Keratinocyte (primary cell): ENCODE measurements around the gene FBLIM1. TPM values are rescaled to one million over a fixed set of nuclear protein-coding genes. Genes with fewer than 3 reads are reported as not detected.

Experiments used
- DNase-seq: peaks from one replicate; pipeline ENCODE4 v3.0.0-alpha.2; 2011; ENCODE audit warnings: low read depth, missing footprints, low spot score
- FAIRE-seq: peaks from 2 replicates; lab custom pipeline; 2011; peaks lifted over from hg19 to GRCh38; lab: Jason Lieb, UNC
- H2AFZ ChIP-seq: 2 replicates; pipeline ENCODE4 v1.6.0; 2012; ENCODE audit warnings: low read length, control low read depth, inconsistent platforms; ENCODE audit not compliant: control insufficient read depth
- H3K27ac ChIP-seq: 2 replicates; pipeline ENCODE4 v1.5.1; 2011; ENCODE audit warnings: low read length; ENCODE audit not compliant: control insufficient read depth, insufficient read depth
- H3K27me3 ChIP-seq: 3 replicates; pipeline ENCODE4 v1.6.0; 2011; ENCODE audit warnings: low read length; ENCODE audit not compliant: control insufficient read depth, insufficient read depth; ENCODE audit errors: extremely low read depth
- H3K36me3 ChIP-seq, 2 experiments: 2 replicates in 1 of 2; 3 replicates in 1 of 2; pipeline ENCODE4 v1.5.1; 2011; ENCODE audit warnings: low read length in 2 of 2, mild to moderate bottlenecking in 1 of 2; ENCODE audit not compliant: control insufficient read depth in 2 of 2, insufficient read depth in 2 of 2; ENCODE audit errors: extremely low read depth in 1 of 2
- H3K4me1 ChIP-seq: 3 replicates; pipeline ENCODE4 v1.5.1; 2011; ENCODE audit warnings: low read length; ENCODE audit not compliant: control insufficient read depth, insufficient read depth; ENCODE audit errors: extremely low read depth
- H3K4me2 ChIP-seq: 3 replicates; pipeline ENCODE4 v1.6.0; 2011; ENCODE audit warnings: low read depth, low read length; ENCODE audit not compliant: control insufficient read depth, insufficient read depth; ENCODE audit errors: extremely low read depth
- H3K4me3 ChIP-seq, 3 experiments: fragments of 200-600 bp in 1 of 3; sonication (generic) in 1 of 3; 2 replicates in 2 of 3; 3 replicates in 1 of 3; pipeline ENCODE4 v1.5.1; 2011 to 2016; ENCODE audit warnings: low read length in 3 of 3, mild to moderate bottlenecking in 3 of 3, control low read depth in 2 of 3, inconsistent platforms in 1 of 3, low read depth in 1 of 3, mixed read lengths in 1 of 3, mixed run types in 1 of 3, moderate library complexity in 1 of 3; ENCODE audit not compliant: control insufficient read depth in 2 of 3, insufficient read depth in 2 of 3; ENCODE audit errors: extremely low read depth in 1 of 3
- H3K79me2 ChIP-seq: 2 replicates; pipeline ENCODE4 v1.6.0; 2012; ENCODE audit warnings: low read length; ENCODE audit not compliant: control insufficient read depth, insufficient read depth
- H3K9ac ChIP-seq: 3 replicates; pipeline ENCODE4 v1.6.0; 2011; ENCODE audit warnings: low read length; ENCODE audit not compliant: control insufficient read depth, insufficient read depth; ENCODE audit errors: extremely low read depth
- H3K9me1 ChIP-seq: 3 replicates; pipeline ENCODE4 v1.6.0; 2011; ENCODE audit warnings: low read length; ENCODE audit not compliant: control insufficient read depth, insufficient read depth; ENCODE audit errors: extremely low read depth
- H3K9me3 ChIP-seq: 2 replicates; pipeline ENCODE4 v1.5.1; 2012; ENCODE audit warnings: low read depth, low read length; ENCODE audit not compliant: control insufficient read depth
- H4K20me1 ChIP-seq: 3 replicates; pipeline ENCODE4 v1.6.0; 2011; ENCODE audit warnings: low read length; ENCODE audit not compliant: control insufficient read depth, insufficient read depth; ENCODE audit errors: extremely low read depth
- CTCF ChIP-seq, 3 experiments: IDR thresholded peaks in 1 of 3; conservative IDR thresholded peaks in 1 of 3; optimal IDR thresholded peaks in 1 of 3; 2 replicates in 2 of 3; 3 replicates in 1 of 3; pipeline versions ENCODE3 to v1.5.1; 2011; ENCODE audit warnings: low read length in 3 of 3, mild to moderate bottlenecking in 3 of 3, moderate library complexity in 2 of 3, control low read depth in 1 of 3, inconsistent platforms in 1 of 3; ENCODE audit not compliant: insufficient read depth in 2 of 3; ENCODE audit errors: extremely low read depth in 1 of 3
- EZH2 ChIP-seq: IDR thresholded peaks from one replicate; pipeline ENCODE4 v1.6.1; 2012; ENCODE audit warnings: inconsistent platforms, mild to moderate bottlenecking, low read length, moderate library complexity
- dilution Hi-C: fragments of 300-500 bp; cut with MboI; formaldehyde crosslinking; loops from one replicate; pipeline ENCODE4 v1.7.0; 2020; ENCODE audit warnings: low sequenced_read_pairs; ENCODE audit not compliant: extremely low pct_ligation_motif_present
- polyA plus RNA-seq, 5 experiments: library from polyadenylated mRNA; depleted of rRNA in 3 of 5; stranded (reverse) in 3 of 5; stranded (forward) in 1 of 5; unstranded in 1 of 5; fragments of >200 nt; gene quantifications; 1 replicate in 1 of 5; 2 replicates in 3 of 5; 3 replicates in 1 of 5; pipeline versions ENCODE4 v1.2.1 to v1.2.3, GENCODE V29; 2011 to 2012; ENCODE audit warnings: missing spikeins in 2 of 5, low read depth in 1 of 5, low replicate concordance in 1 of 5

The FBLIM1 gene
- polyA plus RNA-seq, 1 donor (not counting 4 experiments of a cell fraction or from before 2014, with no cell fraction given), result 144 TPM

GRCh38 chr1:15751717-15752116 lies 6.9 kb upstream of the FBLIM1 start:
- H3K4me1 ChIP-seq, result peaks cover 8% of the 10 kb centered on the region
- no peak overlapping the region for H2AFZ ChIP-seq
- H3K9me3 ChIP-seq, result no peaks in the 10 kb centered on the region
- no peak for DNase-seq
- no peaks in the 10 kb centered on the region for H3K27me3 ChIP-seq
- H3K36me3 ChIP-seq, result no peaks in the 10 kb centered on the region
- H3K9me1 ChIP-seq, result no peaks in the 10 kb centered on the region
- H3K9ac ChIP-seq, result no peak overlapping the region
- H3K27ac ChIP-seq, result no peak overlapping the region
- no peak overlapping the region for H3K4me2 ChIP-seq
- no peak for TF ChIP-seq CTCF (optimal IDR thresholded peaks at IDR 0.05 in 1 of 3, IDR thresholded peaks at IDR 0.05 in 1 of 3, conservative IDR thresholded peaks at IDR 0.05 in 1 of 3; ENCODE audit: extremely low read depth in 1 of 3, insufficient read depth in 2 of 3, low read length in 3 of 3)
- TF ChIP-seq EZH2, result no peak
- no peaks in the 10 kb centered on the region for H4K20me1 ChIP-seq
- H3K4me3 ChIP-seq, result no peak overlapping the region
- no peaks in the 10 kb centered on the region for H3K79me2 ChIP-seq
- dilution Hi-C loops, result no loop called here
- FAIRE-seq, result no peak

DNA sequence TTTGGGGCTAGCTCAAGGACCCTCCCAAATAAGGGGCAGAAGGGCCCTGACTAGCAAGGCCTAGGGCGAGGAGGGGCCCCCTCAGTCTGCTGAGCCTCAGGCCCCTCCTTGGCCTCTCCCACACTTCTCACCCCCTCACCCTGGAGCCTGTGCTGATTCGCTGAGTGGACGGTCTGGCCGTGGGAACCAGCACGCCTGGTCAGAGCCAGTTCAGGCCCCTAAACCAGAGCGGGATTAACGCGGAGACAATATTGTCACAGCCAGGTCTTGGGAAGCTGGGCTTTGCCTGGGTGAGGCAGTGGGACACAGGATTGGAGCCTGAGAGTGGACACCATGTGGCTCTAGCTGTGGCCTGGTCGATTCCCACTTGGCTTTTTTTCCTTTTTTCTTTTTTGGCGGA lies 4.8 kb upstream of the FBLIM1 start:
- Histone ChIP-seq H3K4me2 (no peak overlapping the region), H3K4me1 (peaks cover 16% of the 10 kb centered on the region), H2AFZ (no peak overlapping the region), H4K20me1 (no peaks in the 10 kb centered on the region), H3K9me1 (no peaks in the 10 kb centered on the region), H3K27me3 (no peaks in the 10 kb centered on the region), H3K79me2 (peaks cover under 1% of the 10 kb centered on the region), H3K4me3 (no peak overlapping the region), H3K9ac (no peak overlapping the region), H3K36me3 (no peaks in the 10 kb centered on the region), H3K9me3 (no peaks in the 10 kb centered on the region), H3K27ac (no peak overlapping the region)
- dilution Hi-C loops, result no loop called here
- FAIRE-seq, result no peak
- TF ChIP-seq EZH2 (no peak), CTCF (optimal IDR thresholded peaks at IDR 0.05 in 1 of 3, IDR thresholded peaks at IDR 0.05 in 1 of 3, conservative IDR thresholded peaks at IDR 0.05 in 1 of 3; ENCODE audit: extremely low read depth in 1 of 3, insufficient read depth in 2 of 3, low read length in 3 of 3) (no peak)
- DNase-seq, result no peak
